HG02970 (cell line): ENCODE measurements around the gene TEK.

Source experiments
- ATAC-seq: cut with Tn5 transposase; IDR thresholded peaks from one replicate; pipeline ENCODE4 v1.9.1; 2021; ENCODE audit warnings: mild to moderate bottlenecking, moderate library complexity, moderate number of reproducible peaks; ENCODE audit not compliant: unreplicated experiment, low FRiP score

The TEK gene

GRCh38 chr9:27168951-27169350 is 59.9 kb downstream of the TEK start:
- no peak for ATAC-seq

GRCh38 chr9:27176971-27177370 is 67.9 kb downstream of the TEK start:
- ATAC-seq, result no peak

DNA sequence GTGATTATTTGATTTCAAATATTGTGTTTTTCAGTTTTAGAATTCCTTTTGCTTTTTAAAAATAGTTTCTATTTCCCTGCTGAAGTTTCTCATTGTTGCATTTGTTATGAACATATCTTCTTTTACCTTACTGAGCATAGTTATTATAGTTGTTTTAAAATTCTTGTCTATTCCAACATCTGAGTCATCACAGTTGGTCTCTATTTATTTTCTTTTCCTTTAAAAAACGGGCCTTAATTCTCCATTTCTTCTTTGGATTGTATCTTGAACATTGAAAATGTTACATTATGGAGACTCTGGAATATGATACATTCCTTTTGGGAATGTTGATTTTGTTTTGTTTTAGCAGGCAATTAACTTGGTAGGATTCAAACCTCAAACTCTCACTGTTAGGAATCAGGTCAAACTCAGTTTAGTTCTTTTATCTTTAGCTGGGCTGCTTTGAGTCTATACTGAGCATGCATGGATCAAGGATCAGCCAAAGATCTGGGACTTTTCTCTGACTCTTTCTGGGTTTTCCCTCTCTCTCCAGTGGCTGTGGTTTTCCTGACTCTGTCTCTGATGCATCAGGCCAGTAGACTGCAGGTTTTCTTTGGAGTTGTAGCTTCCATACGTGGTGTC is 70.3 kb downstream of the TEK start:
- ATAC-seq, result no peak

GRCh38 chr9:27181381-27181780 is 72.4 kb downstream of the TEK start:
- no peak for ATAC-seq

DNA sequence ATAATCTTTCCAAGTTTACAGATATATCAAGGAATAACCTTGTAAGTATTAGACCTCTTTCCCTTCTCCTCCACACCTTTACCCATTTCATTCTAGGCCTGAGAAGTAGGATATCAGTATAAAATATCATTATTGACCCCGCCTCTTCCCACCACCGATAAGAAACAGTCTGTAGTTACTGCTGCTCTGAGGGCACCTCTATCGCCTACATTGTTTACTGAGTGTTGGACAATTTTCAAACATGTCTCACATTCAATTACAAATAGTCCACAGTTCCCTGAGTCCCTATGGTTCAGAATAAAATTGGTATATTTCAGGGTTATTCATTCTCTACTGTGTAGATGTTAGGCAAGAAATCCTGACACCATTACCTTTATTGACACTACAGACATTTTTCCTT is 73.4 kb downstream of the TEK start:
- ATAC-seq, result no peak

DNA sequence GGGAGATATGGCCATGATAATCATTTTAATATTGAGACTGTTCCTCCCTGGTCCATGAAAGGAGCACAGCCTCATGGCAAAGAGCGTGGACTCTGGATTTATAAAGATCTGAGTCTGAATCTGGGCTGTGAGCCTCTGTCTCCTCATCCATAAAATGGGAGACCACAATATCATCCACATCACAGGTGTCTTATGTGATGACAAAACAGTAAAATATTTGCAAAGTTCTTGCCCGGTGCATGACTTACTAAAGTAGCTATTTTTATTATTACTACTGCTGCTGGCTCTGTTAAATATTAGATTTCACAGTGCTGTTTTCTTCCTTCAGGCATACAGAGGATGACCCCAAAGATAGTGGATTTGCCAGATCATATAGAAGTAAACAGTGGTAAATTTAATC is 74.1 kb downstream of the TEK start:
- no peak for ATAC-seq

GRCh38 chr9:27183701-27184100 is 74.7 kb downstream of the TEK start:
- ATAC-seq, result no peak

GRCh38 chr9:27184556-27185351 is 75.7 kb downstream of the TEK start:
- ATAC-seq, result no peak

DNA sequence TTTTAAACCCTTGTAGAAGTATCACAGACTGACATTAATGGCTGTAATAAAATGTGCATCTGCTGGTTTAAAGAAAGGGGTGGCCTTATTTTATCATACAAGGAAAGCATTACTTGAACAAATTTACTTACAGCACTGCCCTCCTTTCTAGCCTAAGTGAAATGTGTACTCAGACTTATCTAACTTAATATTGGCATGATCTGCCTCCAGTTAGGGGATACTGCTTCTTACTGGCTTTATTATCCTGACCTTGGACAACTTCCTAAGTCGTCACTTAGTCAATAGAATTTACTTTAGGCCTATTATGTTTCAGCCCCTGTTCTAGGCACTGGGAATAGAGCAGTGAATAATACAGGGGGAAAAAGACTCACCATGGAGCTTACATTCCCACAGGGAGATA is 79.4 kb downstream of the TEK start:
- no peak for ATAC-seq

GRCh38 chr9:27189426-27189825 is 80.4 kb downstream of the TEK start:
- no peak for ATAC-seq

DNA sequence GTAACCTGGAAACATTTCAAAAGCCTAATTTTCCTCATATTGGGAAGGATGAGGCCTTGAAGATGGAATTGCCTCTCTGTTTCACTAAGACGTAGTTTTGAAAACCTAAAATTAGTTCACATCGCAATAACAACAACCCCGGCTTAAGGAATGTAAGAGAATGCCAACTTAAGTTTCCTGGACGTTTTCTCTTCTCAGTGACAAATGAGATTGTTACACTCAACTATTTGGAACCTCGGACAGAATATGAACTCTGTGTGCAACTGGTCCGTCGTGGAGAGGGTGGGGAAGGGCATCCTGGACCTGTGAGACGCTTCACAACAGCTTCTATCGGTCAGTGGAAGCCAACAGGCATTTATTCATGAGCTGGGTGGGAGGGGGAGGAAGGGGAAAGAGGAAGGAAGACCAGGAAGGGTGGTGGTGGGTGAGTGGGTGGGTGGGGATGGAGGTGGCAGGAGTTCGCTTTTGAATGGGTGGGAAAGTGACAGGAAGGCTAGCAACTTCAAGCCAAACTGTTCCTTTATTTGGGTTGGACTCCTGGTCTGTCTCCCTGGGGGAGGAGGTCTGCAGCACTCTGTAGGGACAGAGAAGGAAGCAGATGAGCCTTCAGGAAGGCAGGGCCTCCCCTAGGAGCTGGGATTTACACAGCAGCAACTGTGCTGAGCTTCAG is 83.4 kb downstream of the TEK start:
- ATAC-seq, result no peak

GRCh38 chr9:27193886-27194285 is 84.9 kb downstream of the TEK start:
- no peak for ATAC-seq

DNA sequence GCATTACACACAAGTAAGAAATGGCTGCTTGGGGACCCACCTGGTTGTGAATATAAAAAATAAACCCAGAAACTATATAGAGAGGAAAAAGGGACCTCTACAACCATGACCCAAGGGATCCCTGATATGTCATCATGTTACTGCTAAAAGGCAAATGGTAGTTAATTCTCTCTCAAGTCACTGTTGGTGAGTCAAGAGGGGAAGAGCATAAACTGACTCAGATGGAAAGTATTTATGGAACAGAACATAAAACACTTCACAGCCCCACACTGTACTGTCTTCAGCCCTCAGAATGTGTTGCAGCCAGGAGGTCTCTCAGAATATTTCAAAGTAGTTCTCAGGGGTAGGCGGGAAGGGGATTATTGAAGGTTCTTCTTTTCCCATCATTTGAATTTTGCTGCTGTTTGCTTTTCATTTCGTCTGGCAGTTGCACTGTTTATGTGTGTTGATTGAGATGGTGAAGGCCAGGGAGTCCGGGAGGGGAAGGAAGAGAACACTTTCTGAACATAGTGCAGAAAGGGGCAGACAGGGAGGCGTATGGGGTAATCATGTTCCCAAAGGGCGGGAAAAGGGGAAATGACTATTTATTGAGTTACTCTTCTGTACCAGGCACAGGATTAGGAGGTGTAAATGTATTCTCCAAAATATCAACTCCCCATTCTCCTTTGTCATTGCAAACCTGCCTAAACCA is 85.5 kb downstream of the TEK start:
- no peak for ATAC-seq

GRCh38 chr9:27195191-27195590 is 86.2 kb downstream of the TEK start:
- ATAC-seq, result no peak

GRCh38 chr9:27196383-27196782 is 87.4 kb downstream of the TEK start:
- ATAC-seq, result no peak

DNA sequence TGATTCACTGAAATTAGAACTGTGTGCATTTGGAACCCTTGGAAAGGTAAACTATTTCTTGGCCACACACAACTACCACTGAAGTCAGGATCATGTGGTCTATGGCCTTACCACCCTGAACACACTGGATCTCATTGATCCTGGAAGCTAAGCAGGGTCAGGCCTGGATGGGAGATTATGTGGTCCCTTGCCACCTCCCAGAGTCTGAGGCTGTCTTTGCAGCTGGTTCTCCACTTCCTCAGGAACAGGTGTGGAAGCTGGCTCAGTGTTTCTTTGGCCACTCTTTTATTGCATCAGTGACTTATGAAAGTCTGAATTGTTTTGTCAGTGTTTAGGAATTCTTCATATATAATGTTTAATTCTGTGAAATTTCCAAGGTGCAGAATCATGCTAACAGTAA is 89.2 kb downstream of the TEK start:
- no peak for ATAC-seq

GRCh38 chr9:27202056-27202455 is 93.0 kb downstream of the TEK start:
- no peak for ATAC-seq

DNA sequence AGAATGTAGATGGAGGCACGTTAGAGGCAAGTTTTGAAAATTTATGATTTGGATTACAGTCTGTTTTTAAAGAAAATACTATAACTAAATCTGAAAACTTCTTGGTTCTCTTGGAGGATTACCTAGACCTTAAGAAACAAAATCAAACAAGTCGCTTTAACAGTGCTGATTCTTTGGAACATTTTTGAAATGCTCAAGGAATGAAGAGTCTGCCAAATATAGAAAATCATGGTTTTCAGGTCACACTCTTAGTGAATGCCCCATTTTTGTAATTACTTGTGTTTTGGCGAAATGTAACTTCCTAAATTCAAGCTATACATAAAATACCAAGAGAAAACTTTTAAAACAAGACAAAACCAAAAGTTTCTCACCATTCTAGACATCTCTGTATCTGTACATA is 94.8 kb downstream of the TEK start:
- no peak for ATAC-seq

- ATAC-seq, result no peak
Observed at GRCh38 chr9:27204578-27204977, 95.6 kb downstream of the TEK start.

- no peak for ATAC-seq
Observed at GRCh38 chr9:27205198-27205597, 96.2 kb downstream of the TEK start.

- no peak for ATAC-seq
Observed at GRCh38 chr9:27206041-27206440, 97.0 kb downstream of the TEK start.
